ENCODE results near the gene ARHGAP15. TPM values are rescaled to one million over a fixed set of nuclear protein-coding genes. Genes with fewer than 3 reads are reported as not detected.

The ARHGAP15 gene
- total RNA-seq, 2 experiments from 2014 or later, result 141 TPM

GRCh38 chr2:143410082-143410897 lies 281.1 kb downstream of the ARHGAP15 start:
- Mint-ChIP-seq H3K9me3 (peaks cover 2% of the 10 kb centered on the region), H3K27me3 (no peaks in the 10 kb centered on the region), H3K4me1 (peaks cover 3% of the 10 kb centered on the region), H3K36me3 (peaks cover 19% of the 10 kb centered on the region), H3K27ac (no peak overlapping the region), H3K4me3 (no peak overlapping the region)
- ATAC-seq (ENCODE audit: low read depth), result no peak
- DNase-seq, result no peak
- POLR2A ChIA-PET, result no interaction called here

DNA sequence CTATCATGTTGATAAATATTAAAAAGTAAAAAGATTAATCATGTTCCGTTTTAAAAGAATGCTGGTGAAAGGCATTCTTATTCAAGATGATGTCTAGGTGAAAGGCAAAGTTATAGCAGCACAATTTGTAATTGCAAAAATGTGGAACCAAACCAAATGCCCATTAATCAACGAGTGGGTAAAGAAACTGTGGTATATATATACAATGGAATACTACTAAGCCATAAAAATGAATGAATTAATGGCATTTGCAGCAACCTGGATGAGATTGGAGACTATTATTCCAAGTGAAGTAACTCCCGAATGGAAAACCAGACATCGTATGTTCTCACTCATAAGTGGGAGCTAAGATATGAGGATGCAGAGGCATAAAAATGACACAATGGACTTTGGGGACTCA lies 286.4 kb downstream of the ARHGAP15 start:
- DNase-seq, result no peak
- Mint-ChIP-seq H3K4me3 (no peak overlapping the region), H3K27me3 (no peaks in the 10 kb centered on the region), H3K36me3 (peaks cover 21% of the 10 kb centered on the region), H3K9me3 (peaks cover 2% of the 10 kb centered on the region), H3K4me1 (peaks cover 10% of the 10 kb centered on the region), H3K27ac (no peak overlapping the region)
- ATAC-seq (ENCODE audit: low read depth), result no peak
- POLR2A ChIA-PET, result no interaction called here

GRCh38 chr2:143417428-143417827 lies 288.2 kb downstream of the ARHGAP15 start:
- POLR2A ChIA-PET, result no interaction called here
- Mint-ChIP-seq H3K4me3 (no peak overlapping the region), H3K4me1 (peaks cover 16% of the 10 kb centered on the region)

GRCh38 chr2:143420313-143420712 lies 291.1 kb downstream of the ARHGAP15 start:
- peaks cover 20% of the 10 kb centered on the region for H3K36me3 Mint-ChIP-seq
- H3K27ac Mint-ChIP-seq, result peak overlapping the region; percentile 18
- no peak for DNase-seq
- H3K4me1 Mint-ChIP-seq, result peaks cover 22% of the 10 kb centered on the region
- no peaks in the 10 kb centered on the region for H3K27me3 Mint-ChIP-seq
- POLR2A ChIA-PET, result no interaction called here
- ATAC-seq (ENCODE audit: low read depth), result peak; percentile 57
- H3K9me3 Mint-ChIP-seq, result no peaks in the 10 kb centered on the region
- no peak overlapping the region for H3K4me3 Mint-ChIP-seq

More at GRCh38 chr2:143417428-143417827, 288.2 kb downstream of the ARHGAP15 start:
- Mint-ChIP-seq H3K36me3 (peaks cover 19% of the 10 kb centered on the region), H3K9me3 (peaks cover 2% of the 10 kb centered on the region), H3K27ac (no peak overlapping the region), H3K27me3 (no peaks in the 10 kb centered on the region)
- ATAC-seq (ENCODE audit: low read depth), result no peak
- no peak for DNase-seq

DNA sequence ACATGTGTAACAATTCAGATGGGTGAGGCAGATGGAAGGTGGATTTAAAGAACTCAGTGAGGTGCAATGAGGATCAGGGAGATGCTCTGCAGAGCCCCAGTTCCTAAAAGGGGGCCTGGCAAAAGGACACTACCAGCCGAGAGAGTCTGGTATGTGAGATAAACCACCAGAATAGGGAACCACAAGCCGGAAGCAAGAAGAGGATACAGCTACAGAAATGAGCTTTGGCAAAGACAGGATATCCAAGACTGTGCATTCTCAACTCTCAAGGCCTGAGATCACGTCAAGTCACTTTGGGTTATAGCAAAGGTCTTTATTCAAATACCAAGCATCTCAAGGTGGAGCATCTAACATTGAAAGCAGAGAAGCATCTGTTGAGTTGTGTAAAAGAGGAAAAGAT lies 293.5 kb downstream of the ARHGAP15 start:
- H3K9me3 Mint-ChIP-seq, result no peaks in the 10 kb centered on the region

GRCh38 chr2:143425896-143426295 lies 296.7 kb downstream of the ARHGAP15 start:
- no peak overlapping the region for H3K4me3 Mint-ChIP-seq
- POLR2A ChIA-PET, result no interaction called here
- H3K4me1 Mint-ChIP-seq, result peaks cover 12% of the 10 kb centered on the region
- no peaks in the 10 kb centered on the region for H3K27me3 Mint-ChIP-seq
- H3K9me3 Mint-ChIP-seq, result no peaks in the 10 kb centered on the region
- H3K27ac Mint-ChIP-seq, result no peak overlapping the region
- ATAC-seq (ENCODE audit: low read depth), result no peak
- peaks cover 27% of the 10 kb centered on the region for H3K36me3 Mint-ChIP-seq
- DNase-seq, result no peak

More for the DNA sequence above, 293.5 kb downstream of the ARHGAP15 start:
- Mint-ChIP-seq H3K27me3 (no peaks in the 10 kb centered on the region), H3K27ac (no peak overlapping the region), H3K36me3 (peaks cover 23% of the 10 kb centered on the region), H3K4me1 (peaks cover 18% of the 10 kb centered on the region), H3K4me3 (no peak overlapping the region)
- ATAC-seq (ENCODE audit: low read depth), result peak; percentile 81
- DNase-seq, result no peak
- POLR2A ChIA-PET, result no interaction called here

GRCh38 chr2:143426296-143426695 lies 297.1 kb downstream of the ARHGAP15 start:
- ATAC-seq (ENCODE audit: low read depth) (no peak), DNase-seq (no peak)
- H3K27me3 Mint-ChIP-seq, result no peaks in the 10 kb centered on the region
- peaks cover 12% of the 10 kb centered on the region for H3K4me1 Mint-ChIP-seq
- POLR2A ChIA-PET, result no interaction called here
- no peaks in the 10 kb centered on the region for H3K9me3 Mint-ChIP-seq
- no peak overlapping the region for H3K4me3 Mint-ChIP-seq
- H3K36me3 Mint-ChIP-seq, result peaks cover 27% of the 10 kb centered on the region
- H3K27ac Mint-ChIP-seq, result no peak overlapping the region

GRCh38 chr2:143428700-143429099 lies 299.5 kb downstream of the ARHGAP15 start:
- ATAC-seq (ENCODE audit: low read depth), result no peak
- no peaks in the 10 kb centered on the region for H3K4me1 Mint-ChIP-seq
- H3K4me3 Mint-ChIP-seq, result no peak overlapping the region
- no peak overlapping the region for H3K27ac Mint-ChIP-seq
- peaks cover 17% of the 10 kb centered on the region for H3K36me3 Mint-ChIP-seq
- no peak for DNase-seq
- no peaks in the 10 kb centered on the region for H3K9me3 Mint-ChIP-seq
- H3K27me3 Mint-ChIP-seq, result no peaks in the 10 kb centered on the region
- POLR2A ChIA-PET, result no interaction called here

DNA sequence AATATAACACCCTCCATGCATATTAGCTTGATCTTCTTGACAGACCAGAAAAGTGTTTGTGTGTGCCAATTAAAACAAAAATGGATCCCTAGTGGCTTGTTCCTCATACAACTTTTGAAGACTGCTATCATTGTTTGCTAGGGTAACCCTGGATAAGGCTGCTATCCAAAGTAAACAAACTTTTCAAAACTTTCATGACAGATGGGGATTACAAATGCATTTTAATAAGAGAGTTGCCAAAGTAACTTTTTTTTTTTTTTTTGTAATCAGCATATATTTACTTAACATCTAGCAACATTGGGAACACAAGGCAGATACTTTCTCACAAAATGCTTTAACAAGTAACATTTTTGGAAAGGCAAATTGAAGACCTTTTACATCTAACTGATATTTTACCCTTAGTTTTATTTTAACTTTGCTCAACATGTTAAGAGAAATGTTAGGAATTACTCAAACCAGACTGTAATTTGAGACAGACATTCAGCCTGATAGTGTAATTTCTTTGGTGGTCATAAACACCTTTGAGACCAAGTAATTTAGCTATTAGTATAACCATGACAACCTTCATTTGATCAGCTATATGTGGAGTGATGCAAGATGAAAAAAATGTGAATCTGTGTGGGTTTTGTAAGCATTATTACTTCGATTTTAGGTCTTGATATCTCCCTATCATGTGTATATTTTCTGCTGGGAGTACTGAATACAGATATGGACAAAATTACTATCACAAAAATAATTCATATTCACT lies 300.9 kb downstream of the ARHGAP15 start:
- no peaks in the 10 kb centered on the region for H3K9me3 Mint-ChIP-seq
- no peaks in the 10 kb centered on the region for H3K4me1 Mint-ChIP-seq
- no peak overlapping the region for H3K4me3 Mint-ChIP-seq
- DNase-seq (no peak), ATAC-seq (ENCODE audit: low read depth) (no peak)
- POLR2A ChIA-PET, result no interaction called here
- H3K36me3 Mint-ChIP-seq, result peaks cover 15% of the 10 kb centered on the region
- no peaks in the 10 kb centered on the region for H3K27me3 Mint-ChIP-seq
- no peak overlapping the region for H3K27ac Mint-ChIP-seq

- H3K36me3 Mint-ChIP-seq, result peaks cover 14% of the 10 kb centered on the region
- H3K4me3 Mint-ChIP-seq, result no peak overlapping the region
- no peak overlapping the region for H3K27ac Mint-ChIP-seq
- no peaks in the 10 kb centered on the region for H3K27me3 Mint-ChIP-seq
- H3K4me1 Mint-ChIP-seq, result no peaks in the 10 kb centered on the region
- ATAC-seq (ENCODE audit: low read depth) (no peak), DNase-seq (no peak)
- POLR2A ChIA-PET, result no interaction called here
- H3K9me3 Mint-ChIP-seq, result no peaks in the 10 kb centered on the region
These were observed 302.1 kb downstream of the ARHGAP15 start for GRCh38 chr2:143431316-143431715.

DNA sequence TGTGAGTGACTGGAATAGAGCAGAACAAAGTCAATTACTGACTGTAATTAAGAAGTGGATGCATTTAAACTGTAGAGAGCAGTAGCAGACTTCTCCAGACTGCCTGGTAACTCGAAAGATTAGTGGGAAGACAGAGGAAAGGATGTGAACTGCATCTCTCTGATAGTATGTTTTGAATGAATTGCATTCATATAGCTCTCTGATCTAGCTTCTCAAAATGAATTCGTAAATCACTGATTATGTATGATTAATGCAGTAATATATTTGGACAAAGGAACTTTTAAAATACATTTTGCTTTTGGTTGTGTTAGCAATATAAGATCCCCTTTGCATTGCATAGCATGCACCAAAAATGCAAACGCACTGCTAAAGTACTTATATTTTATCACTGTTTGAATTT lies 304.0 kb downstream of the ARHGAP15 start:
- Mint-ChIP-seq H3K27ac (no peak overlapping the region), H3K4me3 (no peak overlapping the region), H3K9me3 (no peaks in the 10 kb centered on the region), H3K27me3 (no peaks in the 10 kb centered on the region), H3K36me3 (peaks cover 10% of the 10 kb centered on the region), H3K4me1 (no peaks in the 10 kb centered on the region)
- POLR2A ChIA-PET, result no interaction called here
- no peak for ATAC-seq (ENCODE audit: low read depth)
- no peak for DNase-seq

DNA sequence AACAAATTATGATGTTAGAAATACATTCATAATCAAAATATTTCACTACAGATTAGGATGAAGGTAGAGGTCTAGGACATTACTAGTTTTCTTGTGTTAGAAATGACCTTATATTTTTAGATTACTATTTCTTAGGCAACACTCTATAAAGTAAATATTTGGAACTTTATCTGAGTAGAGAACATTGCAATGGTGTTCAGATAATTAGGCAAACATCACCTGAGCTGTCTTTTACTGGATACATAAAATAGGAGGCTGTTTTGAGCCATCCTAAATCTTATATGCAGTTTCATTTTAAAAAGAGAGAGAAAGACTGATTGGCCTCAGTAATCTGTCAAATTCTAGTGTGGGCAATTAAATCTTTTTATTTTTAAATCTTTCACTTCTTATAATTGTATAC lies 304.6 kb downstream of the ARHGAP15 start:
- peaks cover 14% of the 10 kb centered on the region for H3K36me3 Mint-ChIP-seq
- POLR2A ChIA-PET, result no interaction called here
- no peaks in the 10 kb centered on the region for H3K9me3 Mint-ChIP-seq
- DNase-seq, result no peak
- no peak overlapping the region for H3K4me3 Mint-ChIP-seq
- no peaks in the 10 kb centered on the region for H3K4me1 Mint-ChIP-seq
- no peaks in the 10 kb centered on the region for H3K27me3 Mint-ChIP-seq
- ATAC-seq (ENCODE audit: low read depth), result no peak
- no peak overlapping the region for H3K27ac Mint-ChIP-seq

DNA sequence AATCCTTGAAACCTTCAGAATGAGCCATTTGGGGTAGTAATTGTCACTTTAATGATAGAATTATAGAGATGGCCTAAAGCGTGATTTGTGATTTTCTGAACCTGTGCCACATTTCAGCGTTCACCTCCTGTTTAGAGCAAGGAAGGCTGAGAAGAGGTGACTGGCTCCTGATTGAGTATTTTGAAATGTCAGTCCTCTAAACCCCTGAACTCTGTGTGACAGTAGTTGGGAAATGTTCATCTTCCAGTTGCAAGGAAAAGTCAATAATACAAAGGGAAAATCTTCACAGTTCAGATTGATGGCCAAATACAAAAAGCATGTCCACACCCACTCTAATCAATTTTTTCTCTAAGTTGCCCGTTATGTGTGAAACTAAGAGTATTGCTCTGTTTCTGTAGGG lies 305.2 kb downstream of the ARHGAP15 start:
- Mint-ChIP-seq H3K27me3 (no peaks in the 10 kb centered on the region), H3K4me1 (no peaks in the 10 kb centered on the region), H3K27ac (no peak overlapping the region), H3K4me3 (no peak overlapping the region), H3K9me3 (no peaks in the 10 kb centered on the region), H3K36me3 (peaks cover 15% of the 10 kb centered on the region)
- POLR2A ChIA-PET, result no interaction called here
- ATAC-seq (ENCODE audit: low read depth) (no peak), DNase-seq (no peak)

DNA sequence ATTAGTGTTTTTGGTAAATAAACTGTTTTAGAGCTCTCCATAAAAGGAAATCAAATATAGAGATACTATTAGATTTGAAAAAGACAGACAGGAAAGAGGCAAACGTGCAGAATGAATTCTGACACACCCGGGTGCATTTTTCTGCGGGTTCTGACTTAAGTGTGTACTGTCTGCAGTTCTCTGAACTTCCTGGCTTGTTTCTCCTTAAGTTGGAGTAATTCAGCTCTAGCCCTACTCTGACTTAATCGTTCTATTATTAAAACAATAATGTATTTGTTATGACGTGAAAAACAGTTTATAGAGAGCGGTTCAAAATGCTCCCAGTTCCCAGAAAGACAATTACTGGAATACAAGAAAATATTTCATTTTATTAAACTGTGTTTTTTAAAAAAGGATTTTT lies 305.9 kb downstream of the ARHGAP15 start:
- Mint-ChIP-seq H3K4me3 (no peak overlapping the region), H3K36me3 (peaks cover 18% of the 10 kb centered on the region), H3K27ac (no peak overlapping the region), H3K27me3 (no peaks in the 10 kb centered on the region), H3K9me3 (no peaks in the 10 kb centered on the region), H3K4me1 (no peaks in the 10 kb centered on the region)
- ATAC-seq (ENCODE audit: low read depth) (no peak), DNase-seq (no peak)
- POLR2A ChIA-PET, result no interaction called here
